PFSK-1 (cell line): ENCODE results near the gene LHX3.

ENCODE experiments used
- POLR2AphosphoS5 ChIP-seq: IDR thresholded peaks from 2 replicates; pipeline ENCODE4 v1.6.1; 2012; ENCODE audit warnings: low read depth, mild to moderate bottlenecking, control low read depth, low read length, moderate library complexity
- REST ChIP-seq, 2 experiments: IDR thresholded peaks; 2 replicates each; pipeline versions ENCODE4 v1.6.1 to v1.8.0; 2011 to 2012; ENCODE audit warnings: low read depth in 2 of 2, low read length in 2 of 2, control low read depth in 1 of 2, inconsistent platforms in 1 of 2, mild to moderate bottlenecking in 1 of 2, moderate library complexity in 1 of 2; ENCODE audit not compliant: insufficient read depth in 1 of 2

DNA sequence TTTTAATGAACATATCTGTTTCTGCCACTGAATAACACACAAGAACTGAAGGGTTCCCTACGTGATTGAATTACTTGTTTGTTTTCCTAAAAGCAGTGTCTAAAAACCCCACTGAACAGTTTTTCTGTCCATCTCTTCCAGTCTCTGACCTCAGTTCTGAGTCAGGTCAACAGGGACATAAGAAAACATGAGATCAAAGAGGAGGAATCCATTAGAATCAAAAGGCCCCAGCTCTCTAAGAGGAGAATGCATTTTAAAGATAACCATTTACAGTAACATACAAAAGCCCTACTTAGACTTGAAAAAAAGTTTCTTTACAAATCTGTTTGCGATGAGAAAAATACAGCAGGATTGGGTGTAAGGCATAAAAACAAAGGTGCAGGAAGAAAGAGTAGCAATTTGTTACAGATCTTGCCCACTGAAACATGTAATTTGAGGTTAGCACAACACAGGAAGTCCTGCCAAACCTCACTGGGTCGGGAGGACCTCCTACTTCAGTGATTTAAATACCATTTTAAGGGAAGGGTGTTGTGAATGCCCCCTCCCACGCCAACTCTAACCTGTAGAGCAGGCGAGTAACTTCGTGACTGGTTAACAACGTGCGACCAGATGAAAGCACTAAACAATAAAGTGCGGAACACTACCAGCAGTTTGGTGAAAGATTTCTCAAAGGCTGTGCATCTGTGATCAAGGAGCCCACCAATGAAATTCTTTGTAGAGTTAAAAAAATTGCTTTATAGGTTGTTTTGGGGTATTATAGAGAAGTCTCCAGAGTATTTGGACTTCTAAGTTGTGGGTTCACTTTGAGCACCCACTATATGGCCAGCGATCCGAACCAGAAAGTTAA is 39.4 kb upstream of the LHX3 start:
- TF ChIP-seq REST (IDR thresholded peaks at IDR 0.05; ENCODE audit: insufficient read depth in 1 of 2, low read depth in 2 of 2, low read length in 2 of 2) (no peak), POLR2AphosphoS5 (no peak)
